Fibroblast of lung (primary cell): ENCODE measurements around the gene ID3. TPM values are rescaled to one million over a fixed set of nuclear protein-coding genes. Genes with fewer than 3 reads are reported as not detected.

ENCODE experiments used
- DNase-seq, 2 donors: peaks; one replicate each; pipeline versions ENCODE4 v3.0.0 to v3.0.0-alpha.2; 2010; ENCODE audit warnings: low read depth in 2 of 2
- H2AFZ ChIP-seq: 2 replicates; pipeline ENCODE4 v1.5.1; 2012; ENCODE audit warnings: low read length, control low read depth, inconsistent platforms
- H3K27ac ChIP-seq: 2 replicates; pipeline ENCODE4 v1.5.1; 2011; ENCODE audit warnings: low read length, control low read depth; ENCODE audit not compliant: insufficient read depth
- H3K27me3 ChIP-seq: 2 replicates; pipeline ENCODE4 v1.5.1; 2011; ENCODE audit warnings: mild to moderate bottlenecking, low read length; ENCODE audit not compliant: control insufficient read depth, insufficient read depth
- H3K36me3 ChIP-seq: 2 replicates; pipeline ENCODE4 v1.5.1; 2011; ENCODE audit warnings: low read length; ENCODE audit not compliant: control insufficient read depth, insufficient read depth
- H3K4me1 ChIP-seq: 2 replicates; pipeline ENCODE4 v1.5.1; 2011; ENCODE audit warnings: low read length; ENCODE audit not compliant: control insufficient read depth, insufficient read depth; ENCODE audit errors: extremely low read depth
- H3K4me2 ChIP-seq: 2 replicates; pipeline ENCODE4 v1.5.1; 2011; ENCODE audit warnings: low read length, control low read depth; ENCODE audit not compliant: insufficient read depth; ENCODE audit errors: extremely low read depth
- H3K4me3 ChIP-seq, 4 experiments: fragments of 200-600 bp in 1 of 4; sonication (generic) in 1 of 4; replicated peaks in 1 of 4; 2 replicates each; pipeline ENCODE4 v1.5.1; 2011 to 2016; ENCODE audit warnings: low read length in 4 of 4, low read depth in 3 of 4, mild to moderate bottlenecking in 3 of 4, control low read depth in 2 of 4, inconsistent platforms in 1 of 4, mixed read lengths in 1 of 4; ENCODE audit not compliant: insufficient read depth in 1 of 4; ENCODE audit errors: control extremely low read depth in 1 of 4
- H3K79me2 ChIP-seq: 2 replicates; pipeline ENCODE4 v1.5.1; 2012; ENCODE audit warnings: mild to moderate bottlenecking, low read length, inconsistent platforms; ENCODE audit not compliant: control insufficient read depth, insufficient read depth
- H3K9ac ChIP-seq: 2 replicates; pipeline ENCODE4 v1.5.1; 2011; ENCODE audit warnings: mild to moderate bottlenecking, low read length, control low read depth; ENCODE audit not compliant: insufficient read depth
- H3K9me3 ChIP-seq: 2 replicates; pipeline ENCODE4 v1.5.1; 2012; ENCODE audit warnings: low read depth, low read length; ENCODE audit not compliant: control insufficient read depth, insufficient read depth
- H4K20me1 ChIP-seq: 2 replicates; pipeline ENCODE4 v1.5.1; 2011; ENCODE audit warnings: low read length; ENCODE audit not compliant: control insufficient read depth, insufficient read depth; ENCODE audit errors: extremely low read depth
- EZH2 ChIP-seq: IDR thresholded peaks from 2 replicates; pipeline ENCODE4 v1.5.1; 2012; ENCODE audit warnings: low read length, control low read depth, mild to moderate bottlenecking; ENCODE audit errors: missing control alignments
- polyA plus RNA-seq, 2 donors: library from polyadenylated mRNA; depleted of rRNA in 1 of 2; stranded (reverse) in 1 of 2; unstranded in 1 of 2; fragments of >200 nt; gene quantifications; 2 replicates each; pipeline ENCODE4 v1.2.1, GENCODE V29; 2011 to 2012; ENCODE audit warnings: missing spikeins in 1 of 2
- total RNA-seq: library from RNA; depleted of rRNA; stranded (reverse); fragments of >200 nt; gene quantifications from 2 replicates; pipeline ENCODE4 v1.2.1, GENCODE V29; 2014
- TF ChIP-seq, protein P1 (sequence below), 2 donors: IDR thresholded peaks in 1 of 2; conservative IDR thresholded peaks in 1 of 2; 1 replicate in 1 of 2; 2 replicates in 1 of 2; pipeline ENCODE4 v1.5.1; 2011 to 2012; ENCODE audit warnings: low read length in 2 of 2, control low read depth in 1 of 2, inconsistent platforms in 1 of 2, low read depth in 1 of 2, mild to moderate bottlenecking in 1 of 2

ID3 gene
- total and polyA plus RNA-seq, 2 donors (not counting 1 experiment from before 2014, with no cell fraction given): 9.9 to 23.0 TPM

DNA sequence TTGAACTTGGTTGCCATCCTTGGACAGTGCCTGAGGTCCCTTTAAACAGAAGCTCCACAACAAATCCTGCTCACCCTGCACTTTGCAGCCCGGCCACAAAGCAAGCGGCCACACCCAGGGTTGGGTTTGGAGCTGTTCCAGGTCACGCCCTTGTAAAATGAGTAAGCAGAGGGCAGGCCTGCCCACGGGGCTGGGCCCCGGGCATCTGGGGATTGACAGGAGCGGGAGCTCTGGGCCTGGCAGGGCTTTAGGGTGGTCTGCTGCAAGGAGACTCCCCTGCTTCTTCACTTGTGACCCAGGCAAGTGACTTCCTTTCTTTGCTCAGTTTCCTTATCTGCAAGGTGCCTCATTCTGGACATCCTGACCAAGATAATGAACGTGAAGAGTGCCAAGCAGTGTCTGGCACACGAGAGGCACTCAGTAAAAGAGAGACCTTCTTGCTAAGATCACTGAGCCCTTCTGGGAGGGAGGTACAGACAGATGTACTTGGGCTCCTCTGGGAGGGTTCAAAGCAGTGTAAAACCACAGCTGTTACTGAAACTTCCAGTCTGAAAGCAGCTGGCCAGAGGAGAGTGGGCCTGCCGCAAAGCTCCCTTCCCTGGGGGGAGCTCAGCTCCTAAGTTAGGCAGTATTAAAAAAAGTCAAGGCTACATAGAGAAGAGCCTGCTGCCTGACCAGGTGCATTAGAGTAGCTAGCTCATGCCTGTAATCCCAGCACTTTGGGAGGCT lies 30.9 kb downstream of the ID3 start:
- H3K4me2 ChIP-seq: peak overlapping the region; percentile 92
- H4K20me1 ChIP-seq: no peaks in the 10 kb centered on the region
- H3K4me1 ChIP-seq: peaks cover 14% of the 10 kb centered on the region
- peak overlapping the region in 2 of 4 experiments; percentile 16 to 36 for H3K4me3 ChIP-seq
- DNase-seq: peak; percentile 69 to 86
- no peaks in the 10 kb centered on the region for H3K9me3 ChIP-seq
- no peaks in the 10 kb centered on the region for H3K27me3 ChIP-seq
- no peak for TF ChIP-seq EZH2
- TF ChIP-seq, protein P1, sequence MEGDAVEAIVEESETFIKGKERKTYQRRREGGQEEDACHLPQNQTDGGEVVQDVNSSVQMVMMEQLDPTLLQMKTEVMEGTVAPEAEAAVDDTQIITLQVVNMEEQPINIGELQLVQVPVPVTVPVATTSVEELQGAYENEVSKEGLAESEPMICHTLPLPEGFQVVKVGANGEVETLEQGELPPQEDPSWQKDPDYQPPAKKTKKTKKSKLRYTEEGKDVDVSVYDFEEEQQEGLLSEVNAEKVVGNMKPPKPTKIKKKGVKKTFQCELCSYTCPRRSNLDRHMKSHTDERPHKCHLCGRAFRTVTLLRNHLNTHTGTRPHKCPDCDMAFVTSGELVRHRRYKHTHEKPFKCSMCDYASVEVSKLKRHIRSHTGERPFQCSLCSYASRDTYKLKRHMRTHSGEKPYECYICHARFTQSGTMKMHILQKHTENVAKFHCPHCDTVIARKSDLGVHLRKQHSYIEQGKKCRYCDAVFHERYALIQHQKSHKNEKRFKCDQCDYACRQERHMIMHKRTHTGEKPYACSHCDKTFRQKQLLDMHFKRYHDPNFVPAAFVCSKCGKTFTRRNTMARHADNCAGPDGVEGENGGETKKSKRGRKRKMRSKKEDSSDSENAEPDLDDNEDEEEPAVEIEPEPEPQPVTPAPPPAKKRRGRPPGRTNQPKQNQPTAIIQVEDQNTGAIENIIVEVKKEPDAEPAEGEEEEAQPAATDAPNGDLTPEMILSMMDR (conservative IDR thresholded peaks at IDR 0.05 in 1 of 2, IDR thresholded peaks at IDR 0.05 in 1 of 2; ENCODE audit: low read depth in 1 of 2, low read length in 2 of 2): no peak
- H3K36me3 ChIP-seq: no peaks in the 10 kb centered on the region
- peak overlapping the region; percentile 53 for H3K27ac ChIP-seq
- H2AFZ ChIP-seq: peak overlapping the region; percentile 66
- no peak overlapping the region for H3K9ac ChIP-seq
- no peaks in the 10 kb centered on the region for H3K79me2 ChIP-seq

DNA sequence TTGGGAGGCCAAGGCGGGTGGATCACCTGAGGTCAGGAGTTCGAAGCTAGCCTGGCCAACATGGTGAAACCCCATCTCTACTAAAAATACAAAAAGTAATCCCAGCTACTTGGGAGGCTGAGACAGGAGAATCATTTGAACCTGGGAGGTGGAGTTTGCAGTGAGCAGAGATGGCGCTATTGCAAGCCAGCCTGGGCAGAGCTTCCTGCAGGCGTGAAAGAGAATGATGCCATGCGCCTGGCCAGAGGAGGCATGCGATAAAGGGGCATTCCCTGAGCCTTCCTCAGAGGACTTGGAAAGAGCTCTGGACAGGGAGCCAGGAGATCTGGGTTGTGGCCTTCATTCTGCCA lies 31.4 kb downstream of the ID3 start:
- Histone ChIP-seq H3K4me2 (peak overlapping the region; percentile 68), H3K4me1 (peaks cover 14% of the 10 kb centered on the region), H4K20me1 (no peaks in the 10 kb centered on the region), H3K4me3 (no peak overlapping the region), H2AFZ (peak overlapping the region; percentile 28), H3K9ac (no peak overlapping the region), H3K27me3 (no peaks in the 10 kb centered on the region), H3K79me2 (no peaks in the 10 kb centered on the region), H3K27ac (no peak overlapping the region), H3K9me3 (no peaks in the 10 kb centered on the region), H3K36me3 (no peaks in the 10 kb centered on the region)
- TF ChIP-seq EZH2: no peak
- TF ChIP-seq, protein P1 (conservative IDR thresholded peaks at IDR 0.05 in 1 of 2, IDR thresholded peaks at IDR 0.05 in 1 of 2; ENCODE audit: low read depth in 1 of 2, low read length in 2 of 2): no peak
- no peak for DNase-seq

DNA sequence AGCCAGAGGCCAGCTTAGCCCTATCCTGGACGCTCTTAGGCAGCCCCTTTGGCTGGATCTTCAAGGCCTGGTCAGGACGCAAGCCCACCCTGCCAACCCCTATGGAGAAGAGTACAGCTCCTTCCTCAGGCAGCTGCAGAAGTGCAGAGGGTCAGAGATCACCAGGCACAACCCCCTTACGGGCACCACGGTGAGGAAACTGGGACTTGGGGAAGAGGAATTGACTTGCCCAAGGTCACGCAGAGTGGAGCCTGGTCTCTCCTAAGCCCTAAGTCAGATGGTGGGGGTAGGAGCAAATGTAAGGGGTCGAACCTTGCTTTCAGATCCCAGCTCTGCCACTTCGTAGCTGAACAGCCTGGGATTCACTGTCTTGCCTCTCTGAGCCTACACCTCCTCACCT lies 31.9 kb downstream of the ID3 start:
- DNase-seq: no peak
- Histone ChIP-seq H2AFZ (no peak overlapping the region), H3K4me2 (no peak overlapping the region), H3K9ac (no peak overlapping the region), H4K20me1 (no peaks in the 10 kb centered on the region), H3K36me3 (no peaks in the 10 kb centered on the region), H3K79me2 (no peaks in the 10 kb centered on the region), H3K9me3 (no peaks in the 10 kb centered on the region), H3K27ac (no peak overlapping the region), H3K4me3 (no peak overlapping the region), H3K4me1 (peaks cover 14% of the 10 kb centered on the region), H3K27me3 (no peaks in the 10 kb centered on the region)
- TF ChIP-seq, protein P1 (conservative IDR thresholded peaks at IDR 0.05 in 1 of 2, IDR thresholded peaks at IDR 0.05 in 1 of 2; ENCODE audit: low read depth in 1 of 2, low read length in 2 of 2): no peak
- TF ChIP-seq EZH2: no peak
